Activated CD8-positive, alpha-beta memory T cell treated with anti-CD3 and anti-CD28 coated beads, Interleukin-2, amount 10 ng/mL, durations not matched to agents 7 days and 5 days (primary cell): ENCODE results near the gene PACRG. TPM values are rescaled to one million over a fixed set of nuclear protein-coding genes. Genes with fewer than 3 reads are reported as not detected.

Experiments
- ATAC-seq: fragments of 150-1000 bp; cut with Tn5 transposase; one replicate; pipeline ENCODE4 v1.10.0; 2021; ENCODE audit warnings: moderate library complexity
- CTCF ChIA-PET: fragments of 350-600 bp; sonication (Branson Sonifier 250); formaldehyde crosslinking; loops from one replicate; lab custom pipeline; 2021; ENCODE audit warnings: antibody characterized with exemption; lab: Charles Lee
- DNase-seq: peaks from one replicate; pipeline ENCODE4 v3.0.0-alpha.2; 2020
- H3K27ac Mint-ChIP-seq: one replicate; pipeline ENCODE4 v1.8.0; 2021; ENCODE audit warnings: mild to moderate bottlenecking, mixed read lengths
- H3K27me3 Mint-ChIP-seq: one replicate; pipeline ENCODE4 v1.8.0; 2021; ENCODE audit warnings: mixed read lengths
- H3K36me3 Mint-ChIP-seq: one replicate; pipeline ENCODE4 v1.8.0; 2021; ENCODE audit warnings: mild to moderate bottlenecking, mixed read lengths
- H3K4me1 Mint-ChIP-seq: one replicate; pipeline ENCODE4 v1.8.0; 2021; ENCODE audit warnings: mixed read lengths
- H3K4me3 Mint-ChIP-seq: one replicate; pipeline ENCODE4 v1.8.0; 2021; ENCODE audit warnings: mild to moderate bottlenecking, moderate library complexity, mixed read lengths
- H3K9me3 Mint-ChIP-seq: one replicate; pipeline ENCODE4 v1.8.0; 2022; ENCODE audit warnings: low read depth, mixed read lengths
- total RNA-seq, 2 experiments: library from RNA; stranded (reverse); gene quantifications; one replicate each; pipeline ENCODE4 v1.2.3, GENCODE V29; 2021

PACRG gene
- total RNA-seq, 2 experiments from 2014 or later, result not detected

DNA sequence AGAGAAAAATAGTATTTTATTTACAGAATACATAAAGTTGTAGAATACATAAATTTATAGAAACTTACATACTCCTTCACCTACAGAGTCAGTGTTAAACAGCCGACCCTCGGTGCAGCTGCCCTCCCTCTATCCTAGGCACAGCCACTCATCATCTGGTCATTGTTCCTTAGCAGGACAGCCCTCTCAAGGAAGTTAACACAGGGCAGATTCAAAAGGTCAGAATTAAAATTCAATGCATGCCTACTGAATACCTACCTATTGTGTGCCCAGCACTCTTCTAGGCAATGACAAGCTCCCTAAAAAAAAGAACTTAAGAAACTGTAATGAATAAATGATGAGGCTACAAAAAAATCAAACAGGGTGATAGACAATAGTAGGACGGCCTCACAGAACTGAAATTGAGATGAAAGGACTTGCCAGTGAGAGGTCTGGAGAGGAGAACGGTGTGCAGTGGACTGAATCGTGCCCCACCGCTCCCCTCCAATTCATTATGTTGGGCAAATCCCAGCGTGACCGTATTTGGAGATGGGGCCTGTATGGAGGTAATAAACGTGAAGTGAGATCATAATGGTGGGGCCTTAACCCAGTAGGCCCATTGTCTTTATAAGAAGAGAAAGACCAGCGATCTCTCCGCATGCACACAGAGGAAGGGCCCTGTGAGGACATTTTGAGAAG, 326.0 kb downstream of the PACRG start:
- no peak for DNase-seq
- H3K27me3 Mint-ChIP-seq, result no peaks in the 10 kb centered on the region
- CTCF ChIA-PET, result no interaction called here

DNA sequence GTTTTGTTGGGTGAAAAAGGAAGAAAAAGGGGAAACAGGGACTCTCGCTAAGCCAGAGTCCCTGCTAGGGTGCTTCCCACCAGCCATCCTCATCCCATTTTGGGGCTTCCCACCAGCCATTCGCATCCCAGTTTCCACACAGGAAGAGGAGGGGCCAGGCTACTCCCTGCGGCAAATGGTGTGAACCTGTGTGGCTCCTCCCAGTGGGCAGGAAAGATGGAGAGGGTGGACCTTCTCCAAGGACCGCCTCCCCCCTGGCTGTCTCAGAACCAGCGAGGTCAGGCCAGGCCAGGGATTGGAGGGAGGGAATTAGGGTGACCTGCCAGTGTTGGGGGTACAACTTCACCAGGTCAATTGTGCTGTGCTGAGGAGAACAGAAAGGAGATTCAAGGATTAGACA, 326.9 kb downstream of the PACRG start:
- H3K9me3 Mint-ChIP-seq, result peaks cover 12% of the 10 kb centered on the region
- H3K4me3 Mint-ChIP-seq, result no peak overlapping the region
- no peak overlapping the region for H3K27ac Mint-ChIP-seq
- CTCF ChIA-PET, result no interaction called here
- H3K27me3 Mint-ChIP-seq, result no peaks in the 10 kb centered on the region
- ATAC-seq (no peak), DNase-seq (no peak)
- no peaks in the 10 kb centered on the region for H3K36me3 Mint-ChIP-seq
- no peaks in the 10 kb centered on the region for H3K4me1 Mint-ChIP-seq

More for the DNA sequence above, 326.0 kb downstream of the PACRG start:
- ATAC-seq, result no peak
- no peak overlapping the region for H3K27ac Mint-ChIP-seq
- H3K9me3 Mint-ChIP-seq, result peaks cover 12% of the 10 kb centered on the region
- H3K4me3 Mint-ChIP-seq, result no peak overlapping the region
- no peaks in the 10 kb centered on the region for H3K4me1 Mint-ChIP-seq
- no peaks in the 10 kb centered on the region for H3K36me3 Mint-ChIP-seq

DNA sequence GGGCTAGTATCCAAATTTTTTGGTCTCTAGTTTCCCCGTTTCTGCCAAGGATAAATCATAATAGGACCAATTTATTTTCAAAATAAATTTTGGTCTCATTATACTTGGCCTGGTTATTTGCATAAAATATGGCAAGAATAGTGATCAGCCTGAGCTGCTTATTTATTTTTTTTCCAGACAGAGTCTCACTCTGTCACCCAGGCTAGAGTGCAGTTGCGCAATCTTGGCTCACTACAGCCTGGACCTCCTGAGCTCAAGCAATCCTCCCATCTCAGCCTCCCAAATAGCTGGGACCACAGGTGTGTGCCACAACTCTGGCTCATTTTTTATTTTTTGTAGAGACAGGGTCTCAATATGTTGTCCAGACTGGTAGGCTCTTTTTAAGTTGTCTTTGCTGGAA, 329.5 kb downstream of the PACRG start:
- no peaks in the 10 kb centered on the region for H3K4me1 Mint-ChIP-seq
- CTCF ChIA-PET, result no interaction called here
- no peak for ATAC-seq
- no peak overlapping the region for H3K27ac Mint-ChIP-seq
- no peak for DNase-seq
- H3K27me3 Mint-ChIP-seq, result no peaks in the 10 kb centered on the region
- peaks cover 12% of the 10 kb centered on the region for H3K9me3 Mint-ChIP-seq
- no peak overlapping the region for H3K4me3 Mint-ChIP-seq
- H3K36me3 Mint-ChIP-seq, result no peaks in the 10 kb centered on the region

GRCh38 chr6:163062790-163063189, 335.0 kb downstream of the PACRG start:
- no peak for ATAC-seq
- Mint-ChIP-seq H3K4me3 (no peak overlapping the region), H3K9me3 (peaks cover 2% of the 10 kb centered on the region), H3K27ac (no peak overlapping the region), H3K27me3 (no peaks in the 10 kb centered on the region), H3K4me1 (no peaks in the 10 kb centered on the region), H3K36me3 (no peaks in the 10 kb centered on the region)
- no peak for DNase-seq
- CTCF ChIA-PET, result no interaction called here

DNA sequence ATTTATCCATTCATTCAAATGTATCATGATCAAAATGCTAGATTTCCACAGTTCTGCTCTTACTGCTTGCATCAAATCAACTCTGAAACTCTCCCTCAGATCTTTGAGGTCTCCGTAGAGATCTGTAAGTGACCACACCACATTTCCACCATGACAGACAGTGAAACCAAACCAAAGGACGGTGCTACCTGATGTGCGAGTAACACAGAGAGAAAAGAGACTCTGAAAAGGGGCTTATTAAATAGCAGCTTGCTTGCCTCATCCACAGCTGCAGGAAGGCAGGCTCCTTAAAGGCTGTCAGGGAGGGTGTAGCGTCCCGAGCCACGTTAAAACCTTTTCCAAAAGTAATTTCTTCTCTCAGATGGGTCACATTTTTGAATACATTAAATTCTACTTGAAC, 335.8 kb downstream of the PACRG start:
- H3K9me3 Mint-ChIP-seq, result peaks cover 4% of the 10 kb centered on the region
- H3K4me3 Mint-ChIP-seq, result no peak overlapping the region
- ATAC-seq, result no peak
- no peak overlapping the region for H3K27ac Mint-ChIP-seq
- CTCF ChIA-PET, result no interaction called here
- no peaks in the 10 kb centered on the region for H3K4me1 Mint-ChIP-seq
- no peaks in the 10 kb centered on the region for H3K36me3 Mint-ChIP-seq
- H3K27me3 Mint-ChIP-seq, result no peaks in the 10 kb centered on the region
- no peak for DNase-seq

DNA sequence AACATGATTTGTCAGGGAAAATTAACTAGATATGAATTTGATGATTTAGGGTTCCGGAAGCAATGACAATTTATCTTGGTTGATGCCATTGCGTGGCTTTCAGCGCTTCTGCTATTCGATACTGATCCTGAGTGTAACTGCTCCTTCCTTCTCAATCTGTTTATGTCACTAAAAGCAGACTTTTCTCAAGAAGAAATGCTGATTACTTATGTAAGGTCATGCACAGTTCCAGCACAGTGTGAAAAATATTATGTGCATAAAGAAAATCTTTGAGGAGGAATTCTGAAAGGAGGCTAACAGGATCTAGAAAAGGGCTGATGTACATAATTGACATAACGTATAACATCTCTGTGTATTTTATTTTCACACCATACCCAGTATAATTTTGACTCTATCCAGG, 336.6 kb downstream of the PACRG start:
- no peaks in the 10 kb centered on the region for H3K4me1 Mint-ChIP-seq
- ATAC-seq, result no peak
- H3K27me3 Mint-ChIP-seq, result no peaks in the 10 kb centered on the region

DNA sequence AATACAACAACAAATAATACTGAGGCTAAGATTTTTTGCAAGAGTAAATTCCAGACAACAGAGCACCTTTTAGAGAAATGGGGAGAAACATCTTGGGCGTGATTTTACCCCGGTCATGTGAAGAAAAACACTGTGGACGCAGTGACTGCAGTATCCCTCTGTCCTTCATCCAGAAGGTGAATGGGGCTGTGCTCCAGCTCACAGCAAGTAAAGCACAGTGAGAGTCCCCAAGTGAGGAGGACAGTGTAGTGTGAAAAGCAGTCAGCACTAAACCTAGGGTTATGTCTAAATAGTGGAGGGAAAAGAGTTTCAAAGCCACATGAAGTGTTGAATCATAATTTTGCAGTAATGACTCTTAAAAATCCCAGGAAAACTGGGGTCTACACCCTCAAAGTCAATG, 338.4 kb downstream of the PACRG start:
- H3K27me3 Mint-ChIP-seq, result no peaks in the 10 kb centered on the region
- ATAC-seq (no peak), DNase-seq (no peak)
- peaks cover 6% of the 10 kb centered on the region for H3K9me3 Mint-ChIP-seq
- no peak overlapping the region for H3K27ac Mint-ChIP-seq
- CTCF ChIA-PET, result no interaction called here
- no peaks in the 10 kb centered on the region for H3K4me1 Mint-ChIP-seq
- H3K4me3 Mint-ChIP-seq, result no peak overlapping the region
- no peaks in the 10 kb centered on the region for H3K36me3 Mint-ChIP-seq

More for the DNA sequence above, 336.6 kb downstream of the PACRG start:
- H3K36me3 Mint-ChIP-seq, result no peaks in the 10 kb centered on the region
- no peak overlapping the region for H3K4me3 Mint-ChIP-seq
- H3K27ac Mint-ChIP-seq, result no peak overlapping the region
- DNase-seq, result no peak
- CTCF ChIA-PET, result no interaction called here
- peaks cover 6% of the 10 kb centered on the region for H3K9me3 Mint-ChIP-seq

DNA sequence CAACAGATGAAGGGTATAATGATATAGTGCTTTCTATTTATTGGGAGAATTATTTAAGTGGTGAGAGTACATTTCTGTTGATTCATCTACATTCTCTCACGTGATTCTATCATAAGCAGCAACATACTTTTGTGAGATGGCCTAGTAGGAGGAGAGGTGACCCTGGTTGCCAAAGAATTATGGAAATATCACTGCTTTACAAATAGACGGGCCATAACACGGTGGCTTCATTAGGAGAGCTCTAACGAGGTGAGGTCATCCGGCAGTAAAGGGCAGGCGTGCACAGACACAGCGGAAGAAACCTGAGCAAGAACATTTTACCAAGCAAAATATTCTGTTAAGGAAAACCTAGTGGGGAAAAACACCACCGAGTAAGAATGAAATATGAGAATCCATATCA, 349.4 kb downstream of the PACRG start:
- Mint-ChIP-seq H3K27me3 (no peaks in the 10 kb centered on the region), H3K4me1 (no peaks in the 10 kb centered on the region), H3K9me3 (no peaks in the 10 kb centered on the region), H3K36me3 (no peaks in the 10 kb centered on the region), H3K27ac (no peak overlapping the region), H3K4me3 (no peak overlapping the region)
- CTCF ChIA-PET, result no interaction called here
- ATAC-seq (no peak), DNase-seq (no peak)

DNA sequence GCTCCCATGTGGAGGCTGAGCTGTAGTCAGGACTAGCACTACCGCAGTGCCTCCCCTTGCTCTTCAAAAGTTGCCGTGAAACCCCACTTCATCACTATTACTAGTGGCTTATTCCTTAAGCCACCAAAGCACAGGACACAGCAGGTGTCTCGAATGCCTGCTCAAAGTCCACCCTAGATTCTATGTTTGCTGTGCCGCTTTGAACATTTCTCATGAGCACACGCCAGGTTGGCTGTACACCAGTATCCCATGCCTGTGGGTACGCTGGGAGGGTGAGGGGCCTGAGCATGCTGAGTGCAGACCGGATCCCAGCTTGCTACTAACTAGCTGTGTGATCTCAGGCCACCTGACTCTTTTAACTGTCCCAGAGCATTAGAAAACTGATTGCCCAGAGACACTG, 350.9 kb downstream of the PACRG start:
- DNase-seq (no peak), ATAC-seq (no peak)
- CTCF ChIA-PET, result no interaction called here
- Mint-ChIP-seq H3K4me1 (no peaks in the 10 kb centered on the region), H3K9me3 (no peaks in the 10 kb centered on the region), H3K4me3 (no peak overlapping the region), H3K27me3 (no peaks in the 10 kb centered on the region), H3K27ac (no peak overlapping the region), H3K36me3 (no peaks in the 10 kb centered on the region)

DNA sequence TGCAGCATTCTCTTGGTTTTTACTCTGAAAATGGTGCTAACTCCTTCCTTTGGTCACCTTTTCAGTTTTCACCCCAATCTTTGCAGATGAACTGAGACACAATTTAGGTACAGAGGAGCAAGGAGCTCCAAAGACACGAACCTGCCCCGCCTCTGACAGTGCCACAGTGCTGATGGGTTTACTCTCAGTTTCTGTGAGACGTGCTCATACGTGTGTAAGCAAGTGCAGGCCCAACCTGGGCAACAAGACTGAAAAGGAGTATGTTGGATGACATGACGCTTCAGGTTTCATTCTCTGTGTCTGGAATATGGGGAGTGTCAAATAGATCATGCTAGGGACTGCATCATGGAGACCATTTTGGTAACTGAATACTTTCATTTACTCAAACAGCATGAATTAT, 352.5 kb downstream of the PACRG start:
- no peaks in the 10 kb centered on the region for H3K9me3 Mint-ChIP-seq
- ATAC-seq (no peak), DNase-seq (no peak)
- H3K36me3 Mint-ChIP-seq, result no peaks in the 10 kb centered on the region
- no peaks in the 10 kb centered on the region for H3K27me3 Mint-ChIP-seq
- H3K4me3 Mint-ChIP-seq, result no peak overlapping the region
- H3K4me1 Mint-ChIP-seq, result no peaks in the 10 kb centered on the region
- no peak overlapping the region for H3K27ac Mint-ChIP-seq
- CTCF ChIA-PET, result no interaction called here

DNA sequence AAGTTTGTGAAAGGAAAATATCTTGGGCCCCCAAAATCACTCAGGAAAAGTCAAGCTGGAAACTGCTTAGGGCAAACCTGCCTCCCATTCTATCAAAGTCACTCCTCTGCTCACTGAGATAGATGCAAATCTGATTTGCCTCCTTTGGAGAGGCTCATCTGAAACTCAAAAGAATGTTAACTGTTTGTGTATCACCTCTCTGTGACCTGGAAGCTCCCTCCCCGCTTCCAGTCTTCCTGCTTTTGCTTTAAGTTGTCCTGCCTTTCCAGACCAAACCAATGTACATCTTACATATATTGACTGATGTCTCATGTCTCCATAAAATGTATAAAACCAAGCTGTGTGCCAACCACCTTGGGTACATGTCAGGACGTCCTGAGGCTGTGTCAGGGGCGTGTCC, 355.4 kb downstream of the PACRG start:
- no peak overlapping the region for H3K4me3 Mint-ChIP-seq
- no peaks in the 10 kb centered on the region for H3K27me3 Mint-ChIP-seq
- ATAC-seq (no peak), DNase-seq (no peak)
- no peaks in the 10 kb centered on the region for H3K9me3 Mint-ChIP-seq
- H3K4me1 Mint-ChIP-seq, result no peaks in the 10 kb centered on the region
- CTCF ChIA-PET, result no interaction called here
- H3K27ac Mint-ChIP-seq, result no peak overlapping the region
- no peaks in the 10 kb centered on the region for H3K36me3 Mint-ChIP-seq

- Mint-ChIP-seq H3K4me3 (no peak overlapping the region), H3K4me1 (no peaks in the 10 kb centered on the region), H3K9me3 (no peaks in the 10 kb centered on the region), H3K27ac (no peak overlapping the region), H3K27me3 (no peaks in the 10 kb centered on the region), H3K36me3 (no peaks in the 10 kb centered on the region)
- CTCF ChIA-PET, result no interaction called here
- no peak for ATAC-seq
- DNase-seq, result no peak
Observed at GRCh38 chr6:163085426-163085825, 357.7 kb downstream of the PACRG start.

GRCh38 chr6:163085861-163086623, 358.3 kb downstream of the PACRG start:
- H3K27ac Mint-ChIP-seq, result no peak overlapping the region
- CTCF ChIA-PET, result no interaction called here
- no peaks in the 10 kb centered on the region for H3K4me1 Mint-ChIP-seq
- DNase-seq (no peak), ATAC-seq (no peak)
- H3K27me3 Mint-ChIP-seq, result no peaks in the 10 kb centered on the region
- no peaks in the 10 kb centered on the region for H3K9me3 Mint-ChIP-seq
- H3K4me3 Mint-ChIP-seq, result no peak overlapping the region
- no peaks in the 10 kb centered on the region for H3K36me3 Mint-ChIP-seq

GRCh38 chr6:163086624-163086920, 358.8 kb downstream of the PACRG start:
- H3K27me3 Mint-ChIP-seq, result no peaks in the 10 kb centered on the region

More at GRCh38 chr6:163086624-163086920, 358.8 kb downstream of the PACRG start:
- ATAC-seq (no peak), DNase-seq (no peak)
- CTCF ChIA-PET, result no interaction called here
- H3K27ac Mint-ChIP-seq, result no peak overlapping the region
- H3K4me1 Mint-ChIP-seq, result no peaks in the 10 kb centered on the region
- no peaks in the 10 kb centered on the region for H3K36me3 Mint-ChIP-seq
- H3K9me3 Mint-ChIP-seq, result no peaks in the 10 kb centered on the region
- H3K4me3 Mint-ChIP-seq, result no peak overlapping the region
